Occipital lobe (tissue), 2 donors: ENCODE data around the gene PCDH9. TPM values are rescaled to one million over a fixed set of nuclear protein-coding genes. Genes with fewer than 3 reads are reported as not detected.
"Not testable (repeated sequence)": the region's sequence is repeated elsewhere in the genome, so short reads cannot be mapped to it uniquely, and the experiment has no call there.

Experiments
- DNase-seq: peaks from one replicate; lab custom pipeline; 2025; lab: John Stamatoyannopoulos, UW
- total RNA-seq: library from RNA; depleted of rRNA; stranded (reverse); fragments of >200 nt; gene quantifications from one replicate; pipeline ENCODE4 v1.2.3, GENCODE V29; 2014

The PCDH9 gene
- total RNA-seq, 1 donor from 2014 or later, result 113 TPM

DNA sequence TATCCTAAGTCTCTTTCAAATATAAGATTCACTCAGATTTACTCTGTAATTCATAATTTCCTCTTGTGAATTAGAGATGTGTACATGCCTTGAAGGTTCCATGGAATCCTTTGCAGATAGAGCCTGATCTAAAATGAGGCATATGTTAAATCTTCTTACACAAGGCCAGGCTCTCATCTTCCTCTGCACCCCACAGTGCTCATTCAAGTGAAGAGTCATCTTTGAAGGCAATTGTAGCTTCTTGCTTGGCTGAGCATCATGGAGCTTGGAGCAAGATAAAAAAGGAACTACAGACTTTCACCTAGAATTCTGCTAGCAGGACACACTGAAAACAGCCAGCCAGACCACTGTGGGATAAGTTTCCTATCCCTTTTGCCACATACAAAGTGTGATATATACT lies 566.4 kb downstream of the PCDH9 start:
- no peak for DNase-seq

- no peak for DNase-seq
These were observed 566.9 kb downstream of the PCDH9 start for GRCh38 chr13:66663206-66663605.

GRCh38 chr13:66661336-66661735 lies 568.8 kb downstream of the PCDH9 start:
- no peak for DNase-seq

- DNase-seq, result no peak
These were observed 569.7 kb downstream of the PCDH9 start for GRCh38 chr13:66660468-66660813.

DNA sequence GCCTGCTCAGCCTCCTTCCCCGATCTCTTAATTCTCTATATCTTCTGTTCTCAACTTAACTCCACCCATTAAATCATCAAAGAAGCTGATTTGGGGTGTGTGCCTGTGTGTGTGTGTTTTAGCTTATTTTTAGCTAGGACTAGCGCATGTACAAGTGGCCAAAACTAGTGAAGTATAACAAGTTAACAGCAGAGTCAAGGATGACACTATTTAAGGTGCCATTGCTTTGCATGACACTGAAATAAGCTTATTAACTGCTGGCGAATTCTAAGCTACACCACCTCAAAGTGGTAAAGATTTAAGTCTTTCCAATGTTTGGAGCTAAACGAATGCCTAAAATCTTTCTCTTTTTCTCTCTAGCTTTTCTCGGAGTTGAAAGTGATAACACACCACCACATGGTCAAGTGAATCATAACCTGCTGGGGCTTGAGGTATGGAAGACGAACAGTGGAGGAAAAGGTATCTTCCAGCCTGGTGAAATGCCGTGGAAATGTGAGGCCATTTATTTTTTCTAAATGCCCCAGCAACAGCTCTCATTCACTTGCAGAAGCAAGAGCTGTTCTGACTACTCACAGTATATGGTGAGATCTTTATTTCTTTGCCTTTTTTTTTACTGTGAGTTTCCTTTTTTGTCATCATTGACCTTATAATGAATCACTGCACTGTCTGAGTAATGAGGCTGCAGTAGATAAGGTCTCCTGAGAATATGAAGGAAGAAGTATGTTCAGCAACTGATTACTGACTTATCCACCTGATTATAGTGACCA lies 570.3 kb downstream of the PCDH9 start:
- no peak for DNase-seq

DNA sequence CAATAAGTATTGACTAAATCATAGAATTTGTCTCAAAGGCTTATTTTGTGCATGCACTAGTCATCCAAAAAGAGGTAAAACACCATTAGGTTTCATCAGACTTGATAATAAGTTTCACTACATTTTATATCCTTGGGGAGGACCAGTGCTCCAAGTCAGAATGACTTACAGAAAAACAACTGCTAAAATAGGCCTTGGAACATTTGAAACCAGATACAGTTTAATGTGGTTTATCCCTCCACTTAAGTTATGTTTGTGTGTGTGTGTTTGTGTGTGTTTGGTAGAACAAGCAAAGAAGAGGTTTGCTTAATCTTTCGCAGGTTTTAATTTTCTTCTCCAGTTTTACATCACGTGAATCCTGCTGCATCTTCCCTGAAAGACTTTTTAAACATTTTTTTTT lies 570.9 kb downstream of the PCDH9 start:
- DNase-seq, result no peak

GRCh38 chr13:66657165-66657881 lies 572.8 kb downstream of the PCDH9 start:
- DNase-seq, result peak; percentile 43

GRCh38 chr13:66655847-66656454 lies 574.2 kb downstream of the PCDH9 start:
- DNase-seq, result no peak

- DNase-seq, result no peak
These were observed 585.2 kb downstream of the PCDH9 start for GRCh38 chr13:66644855-66645460.

DNA sequence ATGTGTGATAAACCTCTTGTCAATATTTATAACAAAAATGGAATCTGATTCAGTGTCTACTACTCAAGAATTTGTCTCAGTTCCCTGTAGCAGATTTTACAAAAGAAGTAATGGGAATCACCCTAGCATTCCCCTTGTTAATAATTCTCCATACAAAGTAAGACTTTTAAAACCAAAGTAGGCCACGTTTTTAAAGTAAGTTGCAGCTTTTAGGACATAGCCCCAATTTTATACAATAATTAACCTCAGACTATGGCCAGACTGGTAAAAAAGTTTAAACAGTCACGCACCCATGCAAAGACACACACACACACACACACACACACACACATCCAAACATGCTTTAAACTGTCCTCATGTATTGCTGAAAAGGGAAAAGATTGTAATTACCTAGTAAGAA lies 589.9 kb downstream of the PCDH9 start:
- no peak for DNase-seq

- DNase-seq, result no peak
These were observed 591.1 kb downstream of the PCDH9 start for GRCh38 chr13:66639044-66639443.

DNA sequence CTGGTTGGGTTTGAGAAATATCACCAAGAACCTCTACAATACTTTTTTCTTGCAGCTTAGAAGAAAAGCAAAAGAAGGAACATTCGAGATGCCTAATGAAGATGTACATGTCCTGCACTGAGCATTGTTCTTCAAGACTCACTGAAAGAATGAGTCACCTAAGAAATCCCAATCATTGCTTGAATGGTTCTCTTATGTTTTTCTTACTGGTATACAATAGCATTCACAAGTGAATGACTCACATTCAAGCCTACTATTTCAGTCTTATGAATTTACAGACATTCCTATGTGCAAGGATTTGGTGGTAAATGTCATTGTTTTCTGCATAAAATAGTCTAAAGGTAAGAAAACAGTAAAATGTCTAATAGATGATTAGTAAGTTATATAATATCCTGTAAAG lies 594.6 kb downstream of the PCDH9 start:
- DNase-seq, result no peak

DNA sequence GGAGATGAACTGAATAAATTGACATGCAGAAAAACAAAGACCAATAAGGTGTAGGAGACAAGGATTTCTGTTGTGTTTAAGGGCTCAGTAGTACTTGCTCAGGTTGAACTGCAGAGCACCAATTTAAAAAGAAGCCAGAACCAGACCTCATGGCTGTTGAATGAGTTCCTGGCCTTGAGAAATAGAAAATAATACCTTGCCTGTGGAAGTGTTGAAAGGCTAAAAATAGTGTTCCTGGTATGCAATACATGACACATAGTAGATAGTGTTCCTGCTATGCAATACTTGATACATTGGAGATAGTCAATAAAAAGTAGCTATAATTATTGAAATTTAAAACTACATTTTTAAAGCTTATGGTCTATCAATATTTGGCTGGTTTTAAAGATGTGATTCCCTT lies 595.8 kb downstream of the PCDH9 start:
- DNase-seq, result no peak

- no peak for DNase-seq
These were observed 602.6 kb downstream of the PCDH9 start for GRCh38 chr13:66627512-66627911.

GRCh38 chr13:66624302-66624701 lies 605.8 kb downstream of the PCDH9 start:
- no peak for DNase-seq

GRCh38 chr13:66623129-66623820 lies 606.9 kb downstream of the PCDH9 start:
- no peak for DNase-seq

DNA sequence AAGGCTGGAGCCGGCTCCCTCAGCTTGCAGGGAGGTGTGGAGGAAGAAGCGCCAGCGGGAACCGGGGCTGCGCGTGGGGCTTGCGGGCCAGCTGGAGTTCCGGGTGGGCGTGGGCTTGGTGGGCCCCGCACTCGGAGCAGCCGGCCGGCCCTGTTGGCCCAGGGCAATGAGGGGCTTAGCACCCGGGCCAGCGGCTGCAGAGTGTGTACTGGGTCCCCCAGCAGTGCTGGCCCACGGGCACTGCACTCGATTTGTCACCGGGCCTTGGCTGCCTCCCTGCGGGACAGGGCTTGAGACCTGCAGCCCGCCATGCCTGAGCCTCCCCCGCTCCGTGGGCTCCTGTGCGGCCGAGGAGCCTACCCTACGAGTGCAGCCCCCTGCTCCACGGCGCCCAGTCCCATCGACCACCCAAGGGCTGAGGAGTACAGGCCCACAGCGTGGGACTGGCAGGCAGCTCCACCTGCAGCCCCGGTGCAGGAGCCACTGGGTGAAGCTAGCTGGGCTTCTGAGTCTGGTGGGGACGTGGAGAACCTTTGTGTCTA lies 608.2 kb downstream of the PCDH9 start:
- DNase-seq, result not testable (repeated sequence)

GRCh38 chr13:66618702-66619101 lies 611.4 kb downstream of the PCDH9 start:
- no peak for DNase-seq

DNA sequence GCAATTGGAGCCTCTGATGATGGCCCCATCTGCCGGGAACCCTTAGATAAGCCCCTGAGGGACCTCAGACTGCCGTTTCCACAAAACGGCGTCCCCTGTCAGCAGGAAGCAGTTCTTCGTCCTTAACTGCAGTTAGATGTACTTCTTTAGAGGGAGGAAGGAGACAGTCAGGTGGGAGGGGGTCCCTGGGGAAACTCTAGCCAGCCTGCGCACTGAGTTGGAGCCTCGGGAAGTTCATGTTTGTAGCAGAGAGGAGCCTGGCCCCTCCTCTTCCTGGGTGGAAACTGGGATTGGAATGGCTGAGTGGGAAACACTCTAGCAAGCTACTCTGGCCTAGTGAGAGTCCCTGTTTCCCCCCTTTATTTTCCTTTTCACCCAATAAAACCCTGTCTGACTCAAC lies 612.4 kb downstream of the PCDH9 start:
- DNase-seq, result no peak

- no peak for DNase-seq
These were observed 617.2 kb downstream of the PCDH9 start for GRCh38 chr13:66612983-66613382.

- no peak for DNase-seq
These were observed 643.6 kb downstream of the PCDH9 start for GRCh38 chr13:66586489-66586888.
